NCI-H2196 treated with DMSO at 0.1 percent for 48 hours (cell line): Measurements from ENCODE around the gene WNT2B.
A peak's percentile ranks its signal among the peaks of the same experiment; 100 is the strongest.
"Not testable (repeated sequence)": the region's sequence is repeated elsewhere in the genome, so short reads cannot be mapped to it uniquely, and the experiment has no call there.

ENCODE experiments used
- DNase-seq: peaks from one replicate; lab custom pipeline; 2025; ENCODE audit not compliant: unreplicated experiment; lab: John Stamatoyannopoulos, UW

WNT2B gene

DNA sequence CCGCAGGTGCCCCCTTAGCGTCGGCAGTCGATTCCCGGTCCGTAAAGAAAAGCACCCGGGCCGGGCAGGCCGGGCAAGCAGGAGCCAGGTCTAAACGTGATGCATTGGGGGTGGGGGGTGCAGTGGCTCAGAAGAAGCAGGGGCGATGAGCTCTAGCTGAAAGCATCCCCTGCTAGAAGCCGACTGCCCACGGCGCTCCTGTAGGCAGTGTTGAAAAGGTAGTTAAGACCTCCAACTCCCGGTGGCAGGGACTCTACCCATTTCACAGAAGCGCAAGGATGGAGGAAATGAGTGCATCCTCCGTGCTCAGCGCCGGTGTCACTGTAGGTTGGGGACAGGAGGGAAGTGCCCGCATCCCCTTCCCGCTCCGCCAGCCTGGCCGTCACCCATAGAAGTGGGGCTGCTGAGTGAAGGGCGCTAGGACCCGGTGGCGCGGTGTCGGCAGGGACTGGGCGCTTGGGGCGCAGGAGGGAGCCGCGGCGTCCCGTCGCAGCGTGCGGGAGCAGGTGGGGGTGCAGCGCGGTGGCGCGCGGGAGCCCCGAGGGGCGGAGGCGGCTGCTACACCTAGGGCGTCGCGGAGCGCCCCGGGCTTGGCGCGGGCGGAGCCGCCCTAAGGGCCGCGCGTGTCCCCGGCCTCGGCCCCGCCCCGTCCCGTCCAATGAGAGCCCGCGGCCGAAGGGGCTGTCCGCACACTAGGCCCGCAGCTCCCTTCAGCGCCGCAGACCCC is at the start of gene WNT2B:
WNT2B (plus strand) TSS at position 688 of the 727 bp plus-strand sequence. CDS start 298 bp downstream, outside the sequence.
- DNase-seq, result no peak

DNA sequence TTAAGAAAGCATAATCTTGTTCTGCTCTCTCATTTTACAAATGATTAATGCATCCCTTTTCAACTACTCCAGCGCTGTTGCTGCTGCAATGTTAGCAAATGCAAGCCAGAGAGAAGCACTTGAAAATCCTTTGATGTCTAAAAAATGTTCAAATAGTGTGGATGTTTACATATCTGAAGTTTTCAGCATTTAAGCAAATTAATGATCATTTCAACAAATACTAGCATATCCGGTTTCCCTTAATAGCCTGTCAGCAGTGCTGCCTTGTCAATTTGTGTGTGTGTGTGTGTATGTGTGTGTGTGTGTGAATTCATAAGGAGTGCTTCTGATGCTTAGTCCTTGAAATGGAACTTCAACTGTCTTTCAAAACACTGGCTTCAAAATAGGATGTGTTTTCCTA is 48.1 kb upstream of the WNT2B start:
- no peak for DNase-seq

DNA sequence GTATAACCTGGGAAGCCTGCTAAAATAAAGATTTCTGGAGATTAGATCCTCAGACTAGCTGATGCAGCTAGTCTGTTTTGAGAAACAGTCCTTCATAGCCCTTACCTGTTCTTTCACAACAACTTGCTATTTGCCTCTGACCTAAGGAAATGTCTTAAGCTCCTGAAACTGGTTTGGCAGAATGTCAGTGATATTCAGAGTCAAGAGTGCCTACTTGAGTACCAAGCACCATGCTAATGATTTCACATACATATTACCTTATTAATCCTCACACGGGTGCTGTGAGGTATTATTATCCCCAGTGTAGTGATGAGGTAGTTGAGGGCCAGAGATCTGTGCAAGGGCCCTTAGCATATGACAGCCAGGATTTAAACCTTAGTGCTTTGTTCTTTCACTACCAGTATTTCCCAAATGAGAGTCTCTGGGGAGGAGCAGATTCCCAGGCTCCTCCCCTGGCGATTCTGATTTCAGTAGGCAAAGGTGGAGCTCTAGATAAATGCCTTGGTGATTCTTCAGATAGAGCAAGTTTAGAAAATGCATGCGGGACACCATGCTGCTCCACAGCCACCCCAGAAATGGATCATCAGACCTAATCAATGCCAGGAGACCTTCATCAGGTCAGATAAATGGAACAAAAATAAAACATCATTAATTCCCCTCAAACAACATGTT is 47.4 kb upstream of the WNT2B start:
- no peak for DNase-seq

DNA sequence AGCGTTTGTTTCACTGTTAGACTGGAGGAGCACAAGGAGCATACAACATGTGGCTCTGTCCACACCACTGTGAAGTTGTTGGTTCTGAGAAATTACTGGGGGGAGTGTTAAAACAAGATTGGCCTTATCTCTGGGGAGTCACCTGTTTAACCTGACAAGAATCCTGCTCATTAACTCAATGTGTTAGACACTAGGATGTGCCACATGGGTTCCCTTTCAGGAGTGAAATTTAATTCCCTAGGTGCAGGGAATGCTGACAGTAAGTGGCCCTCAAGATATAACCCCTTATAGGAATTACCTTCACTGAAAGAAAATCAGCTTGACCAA is 45.8 kb upstream of the WNT2B start:
- no peak for DNase-seq

DNA sequence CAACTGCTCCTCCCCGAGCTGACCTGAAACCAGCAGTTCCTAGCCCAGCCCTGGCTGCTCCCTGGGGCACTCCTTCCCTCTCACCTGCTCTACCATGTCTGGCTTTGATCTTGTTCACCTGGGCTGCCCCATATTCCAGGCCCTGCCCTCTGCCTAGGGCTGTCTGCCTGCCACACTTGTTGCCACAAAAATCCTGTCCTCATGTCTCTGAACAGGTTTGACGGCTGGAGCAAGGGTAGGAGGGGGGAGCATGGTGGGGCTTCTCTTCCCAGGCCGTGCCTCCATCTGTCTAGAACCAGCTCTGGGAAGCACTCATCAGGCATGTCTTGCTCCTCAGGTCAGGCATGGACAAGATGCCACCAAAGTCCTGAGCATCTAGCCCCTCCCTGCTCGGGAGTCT is 44.3 kb upstream of the WNT2B start:
- no peak for DNase-seq

DNA sequence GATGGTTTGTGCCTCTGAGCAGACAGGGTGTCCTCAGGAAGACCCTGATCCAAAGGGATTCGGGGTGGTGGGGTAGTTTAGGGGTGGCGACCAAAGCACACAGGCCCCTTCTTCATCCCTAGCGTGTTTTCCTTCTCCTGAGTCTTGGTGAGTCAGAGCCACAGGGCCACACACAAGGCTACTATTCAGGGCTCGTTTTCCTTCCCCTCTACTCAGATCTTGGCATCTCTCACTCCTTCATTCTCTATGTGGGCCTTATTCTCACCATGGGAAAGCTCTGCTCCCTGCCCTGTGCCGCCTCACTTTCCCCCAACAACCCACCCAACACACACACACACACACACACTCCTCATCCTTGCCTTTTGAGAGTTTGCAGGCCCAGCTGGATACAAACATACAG is 43.6 kb upstream of the WNT2B start:
- DNase-seq, result no peak

DNA sequence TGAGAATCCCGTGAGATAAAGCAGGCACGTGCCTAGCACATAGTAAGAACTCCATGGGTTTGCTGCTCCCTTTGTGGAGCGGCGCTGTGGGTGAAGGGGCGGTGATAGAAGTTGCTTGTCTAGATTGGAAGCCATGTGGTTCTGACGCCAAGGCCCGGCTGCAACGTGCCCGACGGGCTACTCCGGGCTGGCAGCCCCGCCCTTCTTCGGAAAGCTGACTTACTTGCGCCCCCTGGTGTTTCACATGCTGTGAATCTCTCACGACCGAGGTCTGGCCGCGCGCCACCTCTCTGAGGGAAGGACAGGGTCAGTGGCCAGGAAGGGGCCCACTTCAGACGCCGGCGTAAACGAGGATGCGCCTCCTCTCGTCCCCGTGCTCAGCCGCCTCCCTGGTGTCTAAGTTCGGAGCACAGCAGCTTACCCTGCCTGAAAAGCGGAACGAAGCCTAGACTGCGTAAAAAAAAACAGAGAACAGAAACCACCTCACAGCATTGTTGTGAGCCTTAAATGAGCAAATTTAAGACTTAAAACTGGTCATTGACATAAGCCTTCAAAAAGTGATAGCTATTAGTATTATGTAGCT is 42.6 kb upstream of the WNT2B start:
- peak; percentile 86 for DNase-seq

DNA sequence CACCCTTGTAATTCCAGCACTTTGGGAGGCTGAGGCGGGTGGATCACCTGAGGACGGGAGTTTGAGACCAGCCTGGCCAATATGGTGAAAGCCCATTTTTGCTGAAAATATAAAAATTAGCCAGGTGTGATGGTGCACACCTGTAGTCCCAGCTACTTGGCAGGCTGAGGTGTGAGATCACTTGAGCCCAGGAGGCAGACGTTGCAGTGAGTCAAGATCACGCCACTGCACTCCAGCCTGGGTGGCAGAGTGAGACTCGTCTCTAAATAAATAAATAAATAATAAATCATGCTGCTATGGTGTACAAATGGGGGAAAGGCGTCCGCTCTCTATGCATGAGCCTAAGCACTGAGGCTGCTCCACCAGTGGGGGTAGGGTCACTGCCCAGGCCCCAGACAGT is 38.4 kb upstream of the WNT2B start:
- DNase-seq, result not testable (repeated sequence)

DNA sequence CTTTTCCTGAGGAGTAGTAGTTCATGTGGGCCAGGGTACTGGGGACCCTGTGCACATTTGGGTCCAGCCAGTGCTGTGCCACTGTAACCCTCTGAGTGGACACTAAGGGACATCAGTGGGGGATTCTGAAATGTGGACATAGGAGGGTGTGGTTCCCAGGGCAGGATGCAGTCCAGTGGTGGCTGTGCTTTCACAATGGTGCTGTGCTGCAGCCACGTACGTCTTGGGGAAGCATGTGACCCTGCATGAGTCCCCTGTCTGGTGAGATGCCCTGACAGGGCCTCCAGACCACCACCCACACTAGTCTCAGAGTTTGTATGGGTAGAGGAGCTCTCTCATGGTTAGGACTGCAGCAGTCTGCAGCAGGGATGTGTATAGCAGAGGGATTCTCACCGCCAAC is 37.8 kb upstream of the WNT2B start:
- DNase-seq, result no peak

DNA sequence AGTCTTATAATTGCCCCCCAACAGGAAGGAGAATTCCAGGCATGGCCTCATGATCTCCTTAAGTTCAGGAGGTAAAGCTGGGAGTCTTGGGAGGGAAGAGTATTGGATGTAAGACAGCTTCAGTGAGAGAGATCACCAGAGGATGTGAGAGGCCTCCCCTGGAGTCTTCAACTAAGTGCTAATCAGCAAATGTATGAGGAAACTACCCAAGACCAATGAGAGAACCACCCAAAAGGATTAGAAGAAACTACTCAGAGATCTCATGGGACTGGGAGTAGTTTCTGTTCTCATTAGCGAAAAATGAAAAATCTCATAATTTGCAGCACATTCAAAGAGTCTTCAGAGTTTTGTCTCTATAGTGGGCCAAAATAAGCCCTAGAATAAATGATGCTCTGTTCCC is 36.6 kb upstream of the WNT2B start:
- DNase-seq, result no peak

DNA sequence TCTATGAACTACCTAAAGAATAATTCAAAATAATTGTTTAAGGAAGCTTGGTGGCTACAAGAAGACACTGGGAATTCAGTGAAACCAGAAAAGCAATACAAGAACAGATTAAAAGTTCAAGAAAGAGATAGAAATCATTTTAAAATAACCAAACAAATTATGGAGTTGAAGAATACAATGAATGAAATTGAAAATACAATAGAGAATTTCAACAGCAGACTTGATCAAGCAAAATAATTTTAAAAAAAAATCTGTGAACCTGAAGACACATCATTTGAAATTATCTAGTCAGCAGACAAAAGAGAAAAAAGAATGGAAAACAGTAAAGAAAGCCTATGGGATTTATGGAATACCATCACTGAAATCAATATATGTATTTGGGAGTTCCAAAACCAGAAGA is 31.2 kb upstream of the WNT2B start:
- DNase-seq, result no peak

DNA sequence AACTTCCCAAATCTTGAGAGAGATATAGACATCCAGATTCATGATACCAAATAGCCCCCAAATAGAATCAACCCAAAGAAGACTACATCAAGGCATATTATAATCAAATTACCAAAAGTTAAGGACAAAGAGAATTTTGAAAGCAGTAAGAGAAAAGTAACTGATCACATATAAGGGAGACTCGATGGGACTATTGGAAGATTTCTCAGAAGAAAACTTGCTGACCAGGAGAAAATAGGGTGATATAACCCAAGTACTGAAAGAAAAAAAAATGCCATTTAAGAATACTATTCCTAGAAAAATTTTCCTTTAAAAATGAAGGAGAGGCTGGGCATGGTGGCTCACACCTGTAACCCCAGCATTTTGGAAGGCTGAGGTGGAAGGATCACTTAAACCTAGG is 30.5 kb upstream of the WNT2B start:
- DNase-seq, result no peak

DNA sequence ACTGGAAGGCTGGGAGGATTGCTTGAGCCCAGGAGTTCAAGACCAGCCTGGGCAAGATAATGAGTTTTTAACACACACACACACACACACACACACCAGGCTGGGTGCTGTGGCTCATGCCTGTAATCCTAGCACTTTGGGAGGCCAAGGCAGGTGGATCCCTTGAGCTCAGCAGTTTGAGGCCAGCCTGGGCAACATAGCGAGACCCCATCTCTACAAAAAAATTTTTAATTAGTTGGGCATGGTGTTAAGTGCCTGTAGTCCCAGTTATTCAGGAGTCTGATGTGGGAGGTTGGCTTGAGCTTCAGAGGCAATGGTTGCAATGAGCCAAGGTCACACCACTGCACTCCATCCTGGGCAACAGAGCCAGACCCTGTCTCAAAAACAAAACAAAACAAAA is 22.7 kb upstream of the WNT2B start:
- not testable (repeated sequence) for DNase-seq

DNA sequence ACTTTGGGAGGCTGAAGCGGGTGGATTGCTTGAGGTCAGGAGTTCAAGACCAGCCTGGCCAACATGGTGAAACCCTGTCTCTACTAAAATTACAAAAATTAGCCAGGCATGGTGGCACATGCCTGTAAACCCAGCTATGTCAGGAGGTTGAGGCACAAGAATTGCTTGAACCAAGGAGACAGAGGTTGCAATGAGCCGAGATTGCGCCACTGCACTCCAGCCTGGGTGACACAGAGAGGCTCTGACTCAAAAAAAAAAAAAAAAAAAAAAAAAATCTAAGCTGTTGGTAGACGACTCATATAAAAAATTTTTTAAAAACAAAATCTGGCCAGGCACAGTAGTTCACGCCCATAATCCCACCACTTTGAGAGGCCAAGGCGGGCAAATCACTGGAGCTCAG is 21.1 kb upstream of the WNT2B start:
- DNase-seq, result not testable (repeated sequence)

DNA sequence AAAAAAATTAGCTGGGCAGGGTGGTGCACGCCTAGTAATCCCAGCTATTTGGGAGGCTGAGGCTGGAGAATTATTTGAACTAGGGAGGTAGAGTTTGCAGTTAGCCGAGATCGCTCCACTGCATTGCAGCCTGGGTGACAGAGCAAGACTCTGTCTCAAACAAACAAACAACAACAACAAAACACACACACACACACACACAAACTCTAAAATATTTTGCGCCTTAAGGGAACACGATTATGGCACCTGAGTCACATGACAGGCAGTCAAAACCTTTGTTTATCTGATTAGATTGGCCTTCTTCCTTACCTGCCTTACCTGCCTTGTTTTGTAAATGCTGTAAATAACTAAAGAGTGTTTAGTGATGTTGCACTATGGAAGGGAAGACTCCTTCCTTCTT is 20.6 kb upstream of the WNT2B start:
- no peak for DNase-seq

DNA sequence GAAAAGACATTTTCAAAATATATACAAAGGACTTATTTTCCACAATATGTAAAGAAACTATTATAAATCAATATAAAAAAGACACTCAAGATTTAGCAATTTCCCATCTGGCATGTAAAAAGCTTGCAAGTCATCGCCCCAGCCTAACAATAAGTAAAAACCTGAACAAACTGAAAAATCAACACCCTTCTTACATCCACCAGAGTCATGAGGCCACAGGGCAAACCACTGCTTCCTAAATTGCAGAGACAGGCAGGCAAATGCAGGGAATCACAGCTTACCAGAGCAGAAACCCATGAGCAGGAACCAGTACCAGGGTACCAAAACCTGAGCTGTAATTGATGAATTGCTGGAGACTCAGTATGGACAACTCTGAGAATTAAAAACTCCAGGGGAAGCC is 16.7 kb upstream of the WNT2B start:
- DNase-seq, result no peak

DNA sequence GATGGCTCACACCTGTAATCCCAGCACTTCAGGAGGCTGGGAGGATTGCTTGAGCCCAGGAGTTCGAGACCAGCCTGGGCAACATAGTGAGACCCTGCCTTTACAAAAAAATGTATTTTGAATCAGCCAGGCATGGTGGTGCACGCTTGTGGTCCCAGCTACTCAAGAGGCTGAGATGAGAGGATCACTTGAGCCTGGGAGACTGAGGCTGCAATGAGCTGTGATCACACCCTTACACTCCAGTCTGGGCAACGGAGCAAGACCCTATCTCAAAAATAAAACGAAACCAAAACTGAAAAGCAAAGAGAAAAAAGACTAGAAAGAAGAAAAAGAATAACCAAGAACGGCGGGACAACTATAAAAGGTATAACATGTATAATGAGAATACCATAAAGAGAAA is 15.4 kb upstream of the WNT2B start:
- no peak for DNase-seq

DNA sequence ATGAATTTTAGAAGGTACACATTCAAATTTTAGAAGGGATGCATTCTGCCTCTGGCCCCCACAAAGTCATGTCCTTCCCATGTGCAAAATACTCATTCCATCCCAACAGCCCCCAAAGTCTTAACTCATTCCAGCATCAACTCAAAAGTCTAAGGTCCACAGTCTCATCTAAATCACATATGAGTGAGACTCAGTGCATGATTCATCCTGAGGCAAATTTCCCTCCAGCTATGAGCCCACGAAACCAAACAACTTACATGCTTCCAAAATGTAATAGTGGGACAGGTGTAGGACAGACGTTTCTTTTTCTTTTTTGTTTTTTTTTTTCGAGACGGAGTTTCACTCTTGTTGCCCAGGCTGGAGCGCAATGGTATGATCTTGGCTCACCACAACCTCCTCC is 12.5 kb upstream of the WNT2B start:
- no peak for DNase-seq

DNA sequence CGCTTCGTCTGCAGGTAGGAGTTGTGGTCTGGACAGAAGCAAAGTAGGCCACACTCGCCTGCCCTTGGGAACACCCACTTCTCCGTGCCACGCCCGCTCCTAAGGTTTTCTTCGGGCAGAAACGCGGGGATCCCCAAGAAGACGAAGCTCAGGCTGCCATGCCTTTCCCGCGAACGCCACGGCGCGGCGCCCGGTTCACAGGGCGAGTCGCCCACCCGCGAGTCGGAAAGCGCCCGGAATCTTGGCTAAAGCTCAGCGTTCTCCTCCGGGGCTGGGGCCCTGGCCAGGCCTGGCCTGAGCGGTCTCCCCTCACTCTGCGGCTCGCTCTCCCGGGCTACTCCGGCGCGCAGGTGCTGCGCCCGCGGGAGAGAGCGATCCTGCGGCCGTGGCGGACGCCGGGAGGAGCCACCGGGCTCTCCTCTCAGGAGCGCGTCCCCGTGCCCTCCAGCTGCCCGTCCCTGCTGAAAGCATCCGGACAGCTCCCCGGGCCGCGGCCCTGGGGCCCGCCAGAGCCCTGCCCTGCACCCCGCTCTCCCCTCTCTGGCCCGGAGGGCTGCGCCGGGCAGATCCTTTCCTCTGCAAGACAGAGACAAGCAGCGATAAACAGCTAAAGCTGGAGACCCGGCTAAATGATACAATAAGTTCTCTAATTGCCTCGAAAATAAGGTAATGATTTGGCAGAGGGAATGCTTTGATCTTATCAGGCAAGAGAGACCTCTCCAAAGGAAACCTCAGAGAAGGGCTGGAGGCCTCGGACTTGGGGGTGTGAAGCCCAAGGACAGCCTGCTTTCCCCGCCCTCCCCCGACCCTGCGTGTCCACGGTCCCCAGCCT is 6.7 kb upstream of the WNT2B start:
- peak; percentile 61 for DNase-seq

DNA sequence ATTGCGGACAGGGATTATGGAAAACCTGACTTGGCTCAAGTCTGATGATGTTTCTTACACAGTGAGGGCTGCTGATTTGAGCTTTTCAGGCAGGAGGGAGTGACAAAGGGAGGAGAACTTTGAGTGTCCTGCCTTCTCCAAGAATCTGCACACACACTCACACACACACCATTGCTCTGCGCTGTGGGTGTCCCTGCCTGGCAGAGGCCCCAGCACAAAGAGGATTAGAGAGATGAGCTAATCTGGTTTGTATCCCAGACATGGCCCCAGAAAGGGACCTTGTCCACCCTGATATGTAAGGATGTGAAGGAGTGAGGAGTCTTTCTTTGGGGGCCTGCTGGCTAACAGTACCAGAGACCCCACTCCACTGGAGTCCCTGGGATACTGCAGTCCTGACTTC is 5.9 kb upstream of the WNT2B start:
- DNase-seq, result no peak

DNA sequence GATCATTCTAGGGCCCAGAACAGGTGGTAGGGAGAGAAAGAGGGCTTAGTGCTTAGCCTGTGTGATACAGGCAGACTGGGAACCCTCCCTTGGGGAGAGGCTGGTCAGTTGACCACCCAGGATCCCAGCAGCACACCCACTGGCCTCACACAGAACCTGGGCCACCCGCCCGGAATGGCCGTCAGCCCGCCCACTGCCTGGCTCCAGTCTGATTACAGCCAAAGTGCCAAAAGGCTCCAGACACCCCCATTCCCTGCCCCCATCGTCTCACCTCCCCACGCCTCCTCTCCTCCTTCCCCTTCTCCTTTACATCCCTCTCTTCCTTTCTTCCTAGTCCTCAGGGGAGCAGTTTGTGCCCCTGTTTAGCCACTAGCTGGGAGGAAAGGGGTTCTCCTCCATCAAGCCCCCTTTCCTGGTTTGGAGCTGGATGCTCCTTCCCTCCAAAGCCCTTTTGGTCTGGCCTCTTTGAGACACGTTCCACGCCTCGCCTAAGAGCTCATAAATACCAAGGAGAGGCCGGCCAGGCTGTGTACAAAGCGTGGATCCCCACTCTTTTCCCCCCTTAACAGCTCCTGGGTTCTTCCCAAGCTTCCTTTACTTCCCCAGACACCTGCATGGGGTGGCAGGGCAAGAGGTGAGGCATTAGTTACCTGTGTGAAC is 4.6 kb upstream of the WNT2B start:
- no peak for DNase-seq
